ENCODE measurements around the gene DMWD. TPM values are rescaled to one million over a fixed set of nuclear protein-coding genes. Genes with fewer than 3 reads are reported as not detected.

Gene DMWD
- total and polyA plus RNA-seq, 2 of the 4 experiments (the other 2 are of a cell fraction): 9.7 to 28.5 TPM

DNA sequence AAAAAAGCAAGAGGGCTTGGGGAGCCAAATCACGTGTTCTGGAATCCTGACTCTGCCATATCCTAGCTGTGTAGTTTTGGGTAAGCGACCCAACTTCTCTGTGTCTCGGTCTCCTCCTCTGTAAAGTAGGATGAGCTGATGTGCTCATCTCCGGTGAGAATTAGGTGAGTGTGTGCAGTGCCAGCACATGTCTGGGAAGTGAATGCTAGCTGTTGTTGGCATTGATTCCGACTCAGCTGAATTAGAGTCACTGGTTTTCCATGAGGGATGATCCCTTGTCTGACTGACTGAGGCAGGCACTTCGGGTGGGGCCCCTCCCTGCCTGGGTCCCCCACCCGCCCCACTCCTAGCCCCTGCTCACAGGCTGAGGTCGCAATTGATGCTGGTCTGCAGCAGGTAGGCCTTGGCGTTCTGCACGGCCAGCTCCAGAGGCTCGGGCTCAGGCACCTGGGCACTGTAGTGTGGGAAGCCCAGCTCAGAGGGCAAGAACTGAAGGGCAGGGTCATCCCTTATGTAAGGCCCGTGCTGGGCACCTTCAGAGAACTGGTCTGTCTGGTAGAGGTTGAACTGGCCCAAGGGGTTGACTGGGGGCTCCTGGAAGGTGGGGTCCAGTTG, 21.6 kb upstream of the DMWD start:
- no peak for TF ChIP-seq MAFK (IDR thresholded peaks at IDR 0.05; ENCODE audit: low read depth, low read length)
- no peak for TF ChIP-seq USF2 (IDR thresholded peaks at IDR 0.05; ENCODE audit: low read depth, low read length)
- no peak for TF ChIP-seq RAD21 (IDR thresholded peaks at IDR 0.05; ENCODE audit: low read length)
- no peak for TF ChIP-seq RCOR1 (IDR thresholded peaks at IDR 0.05; ENCODE audit: insufficient replicate concordance, low read length)
- TF ChIP-seq CHD1 (IDR thresholded peaks at IDR 0.05; ENCODE audit: low read depth, low read length): no peak
- TF ChIP-seq CEBPB (IDR thresholded peaks at IDR 0.05; ENCODE audit: low read depth, low read length): no peak
- no peak for TF ChIP-seq MXI1 (IDR thresholded peaks at IDR 0.05; ENCODE audit: borderline replicate concordance, low read depth, low read length)
- no peak for TF ChIP-seq FOS (IDR thresholded peaks at IDR 0.05; ENCODE audit: low read depth, low read length)
- Histone ChIP-seq H2BK120ac (ENCODE audit: low read depth, low read length) (no peak overlapping the region), H3K36me3 (ENCODE audit: control insufficient read depth, insufficient read depth, low read length) (peaks cover 7% of the 10 kb centered on the region; the same call in 1 of the 2 replicates), H3K9me1 (ENCODE audit: insufficient read depth, low read length) (peaks cover 5% of the 10 kb centered on the region), H3K18ac (ENCODE audit: low read depth, low read length) (no peak overlapping the region), H4K20me1 (ENCODE audit: insufficient read depth, low read length) (peaks cover 5% of the 10 kb centered on the region; the same call in 1 of the 2 replicates), H2AK5ac (ENCODE audit: low read depth, low read length) (no peak overlapping the region), H3K4me1 (ENCODE audit: control insufficient read depth, insufficient read depth, low read length) (peaks cover 8% of the 10 kb centered on the region), H3K27ac (ENCODE audit: insufficient read depth, low read length) (no peak overlapping the region), H3K4me2 (ENCODE audit: low read depth, low read length) (no peak overlapping the region), H3K14ac (replicated peaks; ENCODE audit: low read depth, low read length) (no peak overlapping the region), H3K9ac (ENCODE audit: low read depth, low read length) (no peak overlapping the region), H2BK20ac (ENCODE audit: low read depth, low read length) (no peak overlapping the region), H3K4ac (ENCODE audit: low read depth, low read length) (no peak overlapping the region; the same call in 1 of the 2 replicates), H3K23ac (ENCODE audit: low read depth, low read length) (no peak overlapping the region), H2AFZ (replicated peaks; ENCODE audit: low read length, poor library complexity) (no peak overlapping the region), H3K56ac (ENCODE audit: extremely low read depth, insufficient read depth, low read length) (no peak overlapping the region), H2AK9ac (replicated peaks; ENCODE audit: low read depth, low read length, poor library complexity) (peak overlapping the region; percentile 42), H4K91ac (ENCODE audit: insufficient read depth, low read depth, low read length) (no peak overlapping the region), H2BK5ac (ENCODE audit: low read depth, low read length, poor library complexity, severe bottlenecking) (no peak overlapping the region), H3K9me3 (ENCODE audit: control insufficient read depth, insufficient read depth, low read length) (no peaks in the 10 kb centered on the region), H4K8ac (ENCODE audit: low read depth in 2 of 2, low read length in 2 of 2) (no peak overlapping the region), H4K5ac (ENCODE audit: low read depth, low read length) (no peak overlapping the region), H3K4me3 (ENCODE audit: insufficient read depth, low read depth, low read length) (no peak overlapping the region), H3K79me1 (ENCODE audit: low read depth in 1 of 2, low read length in 2 of 2) (no peaks in the 10 kb centered on the region; a peak in 1 of 4 replicates), H3K27me3 (ENCODE audit: control insufficient read depth, insufficient read depth, low read length) (no peaks in the 10 kb centered on the region), H2BK15ac (ENCODE audit: low read depth, low read length) (no peak overlapping the region)
- intact Hi-C loops (cut with micrococcal nuclease): no loop called here
- no peak for ATAC-seq (ENCODE audit: low read depth)
- in situ Hi-C loops (cut with MboI; ENCODE audit: low sequenced_read_pairs): no loop called here
- ChIA-PET POLR2A (ENCODE audit: unreplicated experiment) (no interaction called here), CTCF (no interaction called here)
- BruUV-seq (replicated peaks): no TSS peak
- no peak for DNase-seq
- dilution Hi-C loops (cut with HindIII; ENCODE audit: low sequenced_read_pairs, unreplicated experiment): no loop called here
- WGBS, 2 experiments (ENCODE audit: extremely low coverage in 2 of 2, insufficient read length in 1 of 2): 95% methylated on average over 7 of the region's 12 CpGs; no CpG with 5 or more reads in 1 of the 2 experiments
